ENCODE measurements around the gene INPP5A. TPM values are rescaled to one million over a fixed set of nuclear protein-coding genes. Genes with fewer than 3 reads are reported as not detected.

INPP5A gene
- total and polyA plus RNA-seq, 2 of the 13 experiments (the other 11 are each of a cell fraction or from before 2014, with no cell fraction given), result 17.5 to 37.9 TPM

GRCh38 chr10:132511121-132512051, 26.2 kb upstream of the INPP5A start:
- Histone ChIP-seq H3K27ac (ENCODE audit: extremely low read length, insufficient read depth, low read length) (no peak overlapping the region), H4K20me1 (ENCODE audit: insufficient read depth, low read length) (0 out of 2 replicates have a peak, but pooled peaks cover 5% of the 10 kb centered on the region), H2AFZ (ENCODE audit: low read length) (no peak overlapping the region), H3K4me3 (replicated peaks in 1 of 3; ENCODE audit: insufficient read depth in 1 of 3, low read depth in 2 of 3, low read length in 3 of 3) (no peak overlapping the region), H3K4me2 (ENCODE audit: low read depth, low read length) (no peak overlapping the region), H3K9me3 (ENCODE audit: low read length) (no peaks in the 10 kb centered on the region), H3K36me3 (replicated peaks in 1 of 2; ENCODE audit: control insufficient read depth in 1 of 2, insufficient read depth in 2 of 2, low read length in 2 of 2) (no peaks in the 10 kb centered on the region), H3K9ac (ENCODE audit: insufficient read depth, low read depth, low read length) (no peak overlapping the region), H3K79me2 (ENCODE audit: insufficient read depth, low read length) (no peaks in the 10 kb centered on the region), H3K4me1 (ENCODE audit: insufficient read depth, low read length) (peaks cover 19% of the 10 kb centered on the region), H3K27me3 (ENCODE audit: control insufficient read depth in 1 of 2, insufficient read depth in 2 of 2, low read length in 2 of 2) (peaks cover 8 to 38% of the 10 kb centered on the region in 2 experiments; a peak in 4 of 5 replicates)
- no peak for FAIRE-seq
- CTCF ChIA-PET (ENCODE audit: low intra/inter-chr PET ratio, low total read pairs), result no interaction called here
- no peak for ATAC-seq
- TF ChIP-seq REPIN1 (CRISPR knock-in tag; IDR thresholded peaks at IDR 0.05; ENCODE audit: borderline replicate concordance, low read depth) (no peak), ZNF446 (CRISPR knock-in tag; IDR thresholded peaks at IDR 0.05) (no peak), POLR2AphosphoS2 (IDR thresholded peaks at IDR 0.05; ENCODE audit: low read depth, low read length) (no peak), ZBTB37 (CRISPR knock-in tag; IDR thresholded peaks at IDR 0.05) (no peak), GZF1 (CRISPR knock-in tag; IDR thresholded peaks at IDR 0.05) (no peak), ZNF605 (CRISPR knock-in tag; IDR thresholded peaks at IDR 0.05) (no peak), XRCC5 (optimal IDR thresholded peaks at IDR 0.05; ENCODE audit: low read length) (no peak), AGO2 (optimal IDR thresholded peaks at IDR 0.05; ENCODE audit: low read depth, low read length) (no peak), TFDP2 (CRISPR knock-in tag; IDR thresholded peaks at IDR 0.05) (no peak), CAMTA2 (CRISPR knock-in tag; IDR thresholded peaks at IDR 0.05; ENCODE audit: borderline replicate concordance) (no peak), TOE1 (CRISPR knock-in tag; IDR thresholded peaks at IDR 0.05) (no peak), SOX5 (CRISPR knock-in tag; IDR thresholded peaks at IDR 0.05; ENCODE audit: borderline replicate concordance) (no peak), KDM3A (CRISPR knock-in tag; IDR thresholded peaks at IDR 0.05; ENCODE audit: low read depth) (no peak), AKAP8 (CRISPR knock-in tag; IDR thresholded peaks at IDR 0.05) (no peak), BCL3 (CRISPR knock-in tag; IDR thresholded peaks at IDR 0.05) (no peak), TBX2 (CRISPR knock-in tag; IDR thresholded peaks at IDR 0.05; ENCODE audit: borderline replicate concordance) (no peak), CREM (IDR thresholded peaks at IDR 0.05) (no peak), CREM (CRISPR knock-in tag; IDR thresholded peaks at IDR 0.05) (no peak), ISX (CRISPR knock-in tag; conservative IDR thresholded peaks at IDR 0.05) (no peak), SIN3A (IDR thresholded peaks at IDR 0.05; ENCODE audit: borderline replicate concordance, low read depth, low read length) (no peak)
- WGBS (ENCODE audit: low lambda C conversion rate), result 64% methylated on average over 23 of the region's 23 CpGs
- no peak for DNase-seq (ENCODE audit: low spot score)
- POLR2A ChIA-PET, result no interaction called here
- intact Hi-C loops (cut with micrococcal nuclease; ENCODE audit: unreplicated experiment), result no loop called here
- in situ Hi-C loops (cut with HindIII; ENCODE audit: extremely low pct_ligation_motif_present, low pct_unique_long_range_greater_than_20kb), result no loop called here
- no TSS peak for BruUV-seq (replicated peaks)

All from HepG2 (cell line).